Naive thymus-derived CD8-positive, alpha-beta T cell (primary cell): Measurements from ENCODE around the gene GPR153. TPM values are rescaled to one million over a fixed set of nuclear protein-coding genes. Genes with fewer than 3 reads are reported as not detected.

Experiments
- ATAC-seq, 2 donors: fragments of 150-1000 bp; cut with Tn5 transposase in 1 of 2; sonication (Bioruptor Pico), chemical (Tn5 transposase) in 1 of 2; 1 replicate in 1 of 2; 2 replicates in 1 of 2; pipeline ENCODE4 v1.10.0; 2021; ENCODE audit warnings: mild to moderate bottlenecking in 2 of 2, moderate library complexity in 2 of 2
- POLR2A ChIA-PET: fragments of 350-600 bp; sonication (Branson Sonifier 250); formaldehyde crosslinking; loops from one replicate; lab custom pipeline; 2021; ENCODE audit warnings: antibody characterized with exemption; lab: Charles Lee
- DNase-seq, 10 donors: peaks; one replicate each; pipeline versions ENCODE4 v3.0.0 to v3.0.0-alpha.2; 2020 to 2022
- H3K27ac Mint-ChIP-seq, 10 donors: one replicate each; pipeline ENCODE4 v1.8.0; 2020 to 2022; ENCODE audit warnings: mild to moderate bottlenecking in 10 of 10, mixed read lengths in 10 of 10, moderate library complexity in 4 of 10, inconsistent platforms in 1 of 10
- H3K27me3 Mint-ChIP-seq, 5 donors: one replicate each; pipeline ENCODE4 v1.8.0; 2021 to 2022; ENCODE audit warnings: mixed read lengths in 5 of 5
- H3K36me3 Mint-ChIP-seq, 3 donors: one replicate each; pipeline ENCODE4 v1.8.0; 2020 to 2022; ENCODE audit warnings: mixed read lengths in 3 of 3, mild to moderate bottlenecking in 2 of 3, inconsistent platforms in 1 of 3
- H3K4me1 Mint-ChIP-seq, 4 donors: one replicate each; pipeline ENCODE4 v1.8.0; 2021 to 2022; ENCODE audit warnings: mixed read lengths in 4 of 4
- H3K4me3 Mint-ChIP-seq, 10 donors: one replicate each; pipeline ENCODE4 v1.8.0; 2020 to 2022; ENCODE audit warnings: mild to moderate bottlenecking in 10 of 10, mixed read lengths in 10 of 10, moderate library complexity in 6 of 10, inconsistent platforms in 1 of 10
- H3K9me3 Mint-ChIP-seq, 9 donors: one replicate each; pipeline ENCODE4 v1.8.0; 2020 to 2022; ENCODE audit warnings: mixed read lengths in 9 of 9, mild to moderate bottlenecking in 3 of 9, inconsistent platforms in 1 of 9, moderate library complexity in 1 of 9
- polyA plus RNA-seq, 3 donors: library from polyadenylated mRNA; unstranded; fragments of 300-500 nt; fragmentation: Illumina TruSeq; gene quantifications; one replicate each; pipeline ENCODE4 v1.2.3, GENCODE V29; 2021
- total RNA-seq, 8 experiments: library from RNA in 2 of 8; stranded (reverse) in 2 of 8; gene quantifications; one replicate each; pipeline ENCODE4 v1.2.3 and lab custom pipeline; 2021 to 2026

Gene GPR153
- total and polyA plus RNA-seq, 5 experiments from 2014 or later, result 0.06 to 1.3 (median 0.56) TPM

DNA sequence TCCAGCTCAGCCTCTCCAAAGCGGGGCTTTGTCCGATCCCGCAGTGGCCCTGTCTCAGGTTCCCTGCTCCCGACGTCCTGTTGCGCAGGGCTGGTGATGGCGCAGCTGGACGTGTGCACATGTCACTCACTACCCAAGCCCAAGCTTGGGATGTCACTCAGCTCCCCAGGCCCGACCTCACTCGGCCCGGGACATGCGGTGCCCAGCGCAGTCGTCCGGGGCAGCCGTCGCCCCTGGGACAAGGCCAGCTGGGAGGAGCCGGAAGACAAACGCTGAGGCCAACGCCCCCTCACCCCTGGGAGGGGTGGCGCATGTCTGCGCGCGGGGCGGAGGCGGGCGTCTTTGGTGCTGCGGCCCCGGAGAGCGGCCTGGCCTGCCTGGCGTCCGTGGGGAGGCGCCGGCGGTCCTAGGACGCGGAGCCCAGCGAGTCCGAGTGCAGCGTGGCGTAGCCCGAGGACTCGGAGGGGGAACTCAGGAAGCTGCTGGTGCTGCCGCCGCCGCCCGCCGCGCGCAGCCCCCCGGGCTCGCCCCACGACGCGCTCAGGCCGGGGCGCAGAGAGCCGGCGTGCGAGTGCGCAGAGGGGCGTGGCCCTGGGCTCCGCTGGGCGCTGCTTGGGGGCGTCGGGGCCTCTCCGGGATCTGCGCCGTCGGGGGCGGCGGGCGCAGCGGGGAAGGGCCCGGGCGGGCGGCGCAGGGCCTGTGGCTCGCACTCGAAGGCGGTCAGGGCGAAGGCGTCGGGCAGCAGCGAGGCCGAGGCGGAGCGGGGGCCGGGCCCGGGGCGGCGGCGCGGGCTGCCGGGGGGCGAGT, 11.8 kb downstream of the GPR153 start:
- no peak for DNase-seq
- H3K4me3 Mint-ChIP-seq, result peak overlapping the region in 1 of 10 donors; percentile 22
- ATAC-seq, result no peak
- H3K36me3 Mint-ChIP-seq, result peaks cover 0 to 3% (median 2%) of the 10 kb centered on the region in 3 donors
- peaks cover 10 to 55% (median 24%) of the 10 kb centered on the region in 5 donors for H3K27me3 Mint-ChIP-seq
- H3K4me1 Mint-ChIP-seq, result peaks cover 3 to 13% (median 11%) of the 10 kb centered on the region in 4 donors
- no peaks in the 10 kb centered on the region for H3K9me3 Mint-ChIP-seq
- POLR2A ChIA-PET, result no interaction called here
- no peak overlapping the region for H3K27ac Mint-ChIP-seq

DNA sequence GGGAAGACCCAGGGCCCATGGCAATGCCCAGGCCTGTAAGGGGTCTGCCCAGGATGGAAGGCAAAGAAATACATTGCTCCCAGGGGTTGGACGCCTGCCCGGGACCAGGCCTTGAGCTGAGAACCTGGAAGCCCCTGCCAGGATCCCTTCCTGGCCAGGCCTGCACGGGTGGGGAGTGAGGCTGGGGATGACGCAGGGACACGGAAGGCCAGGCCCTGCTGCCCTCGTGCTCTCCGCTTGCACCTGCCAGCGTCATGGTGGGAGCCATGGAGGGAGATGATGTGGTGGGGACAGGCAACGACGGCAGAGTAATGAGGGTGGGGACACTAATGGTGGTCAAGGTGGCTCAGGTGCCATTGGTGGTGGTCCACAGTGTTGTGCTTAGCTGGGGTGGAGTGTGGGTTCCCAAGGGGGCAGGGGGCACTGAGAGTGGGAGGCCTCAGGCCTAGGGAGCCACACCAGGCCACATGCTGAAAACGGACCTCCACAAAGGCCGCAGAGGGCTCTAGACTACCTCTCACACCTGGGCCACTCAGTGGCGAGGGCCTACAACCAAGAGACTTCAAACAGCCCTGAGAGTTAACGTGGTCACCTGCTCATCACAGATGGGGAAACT, 12.6 kb downstream of the GPR153 start:
- peaks cover 0 to 3% (median 2%) of the 10 kb centered on the region in 3 donors for H3K36me3 Mint-ChIP-seq
- no peak for DNase-seq
- no peaks in the 10 kb centered on the region for H3K9me3 Mint-ChIP-seq
- H3K4me1 Mint-ChIP-seq, result peaks cover 3 to 13% (median 11%) of the 10 kb centered on the region in 4 donors
- ATAC-seq, result no peak
- peak overlapping the region in 4 of 10 donors; percentile 11 to 32 (median 20) for H3K4me3 Mint-ChIP-seq
- POLR2A ChIA-PET, result interaction anchor here (0.5 kb wide), 1 partner anchor 45 kb away, joined by 3 read pairs; no protein-coding TSS in a partner anchor
- H3K27ac Mint-ChIP-seq, result no peak overlapping the region
- H3K27me3 Mint-ChIP-seq, result peaks cover 10 to 64% (median 24%) of the 10 kb centered on the region in 5 donors

DNA sequence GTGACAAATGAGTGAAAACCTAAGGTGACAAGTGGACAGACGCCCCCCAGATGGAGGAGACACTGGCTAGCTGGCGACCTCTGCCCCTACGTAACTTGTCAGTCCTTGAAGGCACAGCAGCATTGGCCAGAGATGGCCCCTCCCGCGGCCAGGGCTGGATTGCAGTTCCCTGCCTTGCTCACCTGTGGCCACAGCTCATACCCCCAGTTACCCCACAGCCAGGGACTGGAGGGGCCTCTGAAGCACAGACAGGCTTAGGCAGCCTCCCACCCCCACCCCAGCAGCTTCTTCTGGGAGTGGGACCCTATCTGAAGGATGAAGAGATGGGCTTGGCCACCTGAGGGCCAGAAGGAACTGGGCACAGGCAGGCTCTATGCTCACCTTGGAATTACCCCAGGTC, 13.2 kb downstream of the GPR153 start:
- ATAC-seq (no peak), DNase-seq (no peak)
- peaks cover 3 to 13% (median 11%) of the 10 kb centered on the region in 4 donors for H3K4me1 Mint-ChIP-seq
- H3K27ac Mint-ChIP-seq, result no peak overlapping the region
- H3K27me3 Mint-ChIP-seq, result peaks cover 10 to 68% (median 24%) of the 10 kb centered on the region in 5 donors
- H3K4me3 Mint-ChIP-seq, result peak overlapping the region in 1 of 10 donors; percentile 45
- peaks cover 0 to 3% (median 2%) of the 10 kb centered on the region in 3 donors for H3K36me3 Mint-ChIP-seq
- H3K9me3 Mint-ChIP-seq, result no peaks in the 10 kb centered on the region
- POLR2A ChIA-PET, result interaction anchor here (0.5 kb wide), 1 partner anchor 45 kb away, joined by 3 read pairs; no protein-coding TSS in a partner anchor

DNA sequence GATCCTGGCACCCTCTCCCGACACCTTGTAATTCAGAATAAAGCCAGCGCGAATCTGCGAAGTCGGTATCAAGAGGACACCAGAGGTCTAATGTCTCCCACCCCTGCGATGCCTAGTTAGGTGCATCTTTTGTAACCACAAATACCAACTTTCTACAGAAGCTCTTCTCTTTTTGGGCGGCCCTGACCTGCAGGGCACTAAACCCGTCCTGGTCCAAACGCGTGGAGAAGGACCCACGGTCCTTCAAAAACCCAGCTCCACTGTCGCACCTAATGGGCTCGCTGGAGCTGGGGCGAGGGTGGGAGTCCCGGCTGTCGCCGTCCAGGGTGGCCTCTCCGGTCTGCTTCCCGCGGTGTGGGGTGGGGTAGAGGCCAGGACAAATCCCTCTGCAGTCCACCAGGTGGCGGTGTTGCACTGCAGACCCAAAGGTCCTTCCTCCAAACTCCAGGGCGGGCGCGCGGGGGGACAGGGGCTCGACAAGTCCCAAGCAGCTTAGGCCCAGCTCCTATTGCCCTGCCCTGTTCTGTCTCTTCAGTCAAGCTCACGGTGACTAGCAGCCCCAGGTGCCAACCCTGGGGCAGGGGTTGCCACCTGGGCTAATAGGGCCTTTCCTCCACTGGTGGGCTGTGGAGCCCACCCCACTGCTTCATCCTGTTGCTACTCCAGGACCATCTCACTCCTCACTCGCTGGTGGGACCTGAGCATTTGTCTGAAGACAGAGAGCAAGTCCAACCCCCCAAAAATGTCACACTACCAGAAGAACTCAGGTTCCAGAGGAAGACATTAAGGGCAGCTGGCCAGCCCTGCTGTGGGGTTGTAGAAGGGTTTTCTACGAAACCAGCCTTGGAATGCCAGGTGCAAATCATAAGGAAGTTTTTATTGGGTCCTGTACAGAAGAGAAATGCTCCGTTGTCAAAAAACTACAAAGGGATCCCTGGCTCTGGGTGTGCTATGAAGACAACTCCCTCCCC, 14.1 kb downstream of the GPR153 start:
- ATAC-seq, result peak; percentile 76 to 79
- Mint-ChIP-seq H3K27ac (peak overlapping the region in 1 of 10 donors; percentile 92), H3K9me3 (no peaks in the 10 kb centered on the region), H3K4me3 (peak overlapping the region in 8 of 10 donors; percentile 60 to 80 (median 70)), H3K4me1 (peaks cover 3 to 14% (median 12%) of the 10 kb centered on the region in 4 donors), H3K36me3 (peaks cover 0 to 3% (median 2%) of the 10 kb centered on the region in 3 donors), H3K27me3 (peaks cover 10 to 65% (median 24%) of the 10 kb centered on the region in 5 donors)
- POLR2A ChIA-PET, result interaction anchor here (0.8 to 1.0 kb wide), 2 partner anchors 14 to 147 kb away, joined by 3 to 4 read pairs; partner anchors contain the start of genes ACOT7 and GPR153
- DNase-seq, result peak; percentile 63 to 87 (median 78)

DNA sequence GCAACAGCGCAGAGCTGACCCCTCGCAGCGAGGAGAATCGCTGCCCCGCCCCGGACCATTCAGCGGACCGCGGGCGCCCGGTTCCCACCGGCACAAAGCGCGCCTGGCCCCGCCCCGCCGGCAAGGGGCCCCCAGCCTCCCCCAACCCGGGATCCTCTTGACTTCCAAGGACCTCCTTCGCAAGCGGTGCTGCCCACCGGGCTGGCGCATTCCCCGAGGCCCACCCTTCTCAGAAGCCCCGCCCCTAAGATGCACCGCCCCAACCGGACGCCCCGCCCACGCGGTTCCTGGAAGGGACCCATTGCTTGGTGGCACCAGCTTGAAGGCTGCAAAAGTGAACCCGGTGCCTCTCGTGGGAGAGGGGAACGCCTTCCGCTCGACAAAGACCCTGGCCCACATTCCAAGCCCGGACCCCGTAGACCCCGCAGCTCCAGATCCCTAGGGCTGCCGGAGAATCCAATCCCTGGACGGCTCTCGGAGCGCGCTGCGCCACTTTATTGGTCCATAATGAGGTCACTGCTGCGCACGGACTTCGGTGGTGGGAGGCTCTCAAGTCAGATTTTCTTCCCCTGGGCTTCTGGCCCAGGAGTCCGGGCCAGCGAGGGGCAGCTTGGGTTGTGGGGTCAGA, 14.9 kb downstream of the GPR153 start:
- ATAC-seq (no peak), DNase-seq (peak in 9 of 10 donors; percentile 15 to 75 (median 34))
- Mint-ChIP-seq H3K36me3 (peaks cover 0 to 4% (median 2%) of the 10 kb centered on the region in 3 donors), H3K4me3 (peak overlapping the region in 3 of 10 donors; percentile 20 to 74 (median 64)), H3K27ac (peak overlapping the region in 1 of 10 donors; percentile 92), H3K4me1 (peaks cover 9 to 21% (median 18%) of the 10 kb centered on the region in 4 donors), H3K27me3 (peaks cover 18 to 68% (median 29%) of the 10 kb centered on the region in 5 donors), H3K9me3 (peaks cover 0 to 3% (median 0%) of the 10 kb centered on the region in 9 donors)
- POLR2A ChIA-PET, result interaction anchor here (0.8 to 1.0 kb wide), 2 partner anchors 14 to 148 kb away, joined by 3 to 4 read pairs; partner anchors contain the start of genes ACOT7 and GPR153

DNA sequence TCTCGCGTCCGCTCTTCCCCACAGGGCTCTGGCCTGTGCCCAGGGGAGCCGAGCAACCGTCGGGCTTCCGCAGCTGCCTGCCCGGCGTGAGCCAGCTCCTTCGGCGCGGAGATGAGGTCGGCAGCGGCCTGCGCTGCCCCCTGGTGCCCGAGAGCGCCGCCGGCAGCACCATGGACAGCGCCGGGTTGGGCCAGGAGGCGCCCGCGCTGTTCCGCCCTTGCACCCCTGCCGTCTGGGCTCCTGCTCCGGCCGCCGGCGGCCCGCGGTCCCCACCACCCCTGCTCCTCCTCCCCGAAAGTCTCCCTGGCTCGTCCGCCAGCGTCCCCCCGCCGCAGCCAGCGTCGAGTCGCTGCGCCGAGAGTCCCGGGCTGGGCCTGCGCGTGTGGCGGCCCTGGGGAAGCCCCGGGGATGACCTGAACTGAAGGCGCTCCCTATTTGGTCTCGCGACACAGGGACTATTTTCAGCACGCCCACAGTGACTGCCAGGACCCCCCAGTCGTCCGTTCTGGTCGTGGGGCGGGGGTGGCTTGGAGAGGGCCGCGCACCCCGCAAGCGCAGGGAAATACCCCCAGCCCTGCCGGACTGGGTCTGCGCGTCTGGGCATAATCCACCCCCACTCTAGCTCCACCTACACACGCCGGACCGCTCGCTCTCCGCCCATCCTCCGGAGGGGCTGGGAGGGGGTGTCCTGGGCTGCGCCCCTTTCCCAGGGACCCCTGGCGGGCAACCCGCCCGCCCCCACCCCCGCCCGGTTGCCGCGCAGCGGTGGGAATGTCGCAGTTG, 15.6 kb downstream of the GPR153 start:
- H3K9me3 Mint-ChIP-seq, result peaks cover 0 to 3% (median 0%) of the 10 kb centered on the region in 9 donors
- ATAC-seq (peak; percentile 75 to 84), DNase-seq (peak; percentile 60 to 90 (median 76))
- peaks cover 0 to 4% (median 2%) of the 10 kb centered on the region in 3 donors for H3K36me3 Mint-ChIP-seq
- peaks cover 20 to 66% (median 29%) of the 10 kb centered on the region in 5 donors for H3K27me3 Mint-ChIP-seq
- POLR2A ChIA-PET, result interaction anchor here (1.0 kb wide), 1 partner anchor 149 kb away, joined by 3 read pairs; the partner anchor contains the start of gene ACOT7
- H3K4me1 Mint-ChIP-seq, result peaks cover 9 to 21% (median 18%) of the 10 kb centered on the region in 4 donors
- H3K27ac Mint-ChIP-seq, result no peak overlapping the region
- peak overlapping the region in 2 of 10 donors; percentile 7 to 64 for H3K4me3 Mint-ChIP-seq

DNA sequence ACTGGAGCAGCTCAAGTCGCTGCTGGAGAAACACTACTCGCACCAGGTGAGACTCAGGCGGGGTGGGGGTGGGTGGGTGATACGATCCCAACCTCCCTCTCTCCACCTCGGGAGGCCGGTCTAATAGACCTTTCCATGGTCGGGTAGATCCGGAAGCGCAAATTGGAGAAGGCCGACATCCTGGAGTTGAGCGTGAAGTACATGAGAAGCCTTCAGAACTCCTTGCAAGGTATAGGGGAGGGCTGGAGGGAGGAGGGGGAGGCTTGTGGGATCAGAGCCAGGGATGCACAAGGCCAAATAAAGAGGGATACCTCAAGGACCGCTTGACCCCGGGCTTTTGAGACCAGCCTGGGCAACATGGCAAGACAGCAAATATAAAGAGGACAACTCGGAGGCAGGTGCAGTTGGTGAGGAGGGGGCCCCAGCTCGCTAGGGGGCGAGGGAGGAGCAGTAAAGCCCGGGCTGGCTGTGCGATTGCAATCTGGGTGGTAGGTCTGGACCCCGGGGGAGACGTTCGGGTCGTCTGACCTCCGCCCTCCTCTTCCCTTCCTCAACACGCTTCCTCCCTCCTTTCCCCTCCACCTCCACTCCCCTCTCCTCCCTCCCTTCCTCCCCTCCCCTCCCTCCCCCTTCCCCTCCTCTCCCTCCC, 16.4 kb downstream of the GPR153 start:
- H3K27me3 Mint-ChIP-seq, result peaks cover 22 to 69% (median 32%) of the 10 kb centered on the region in 5 donors
- peak overlapping the region in 1 of 10 donors; percentile 29 for H3K27ac Mint-ChIP-seq
- DNase-seq, result no peak
- POLR2A ChIA-PET, result no interaction called here
- ATAC-seq, result no peak
- H3K9me3 Mint-ChIP-seq, result peaks cover 0 to 3% (median 0%) of the 10 kb centered on the region in 9 donors
- H3K4me1 Mint-ChIP-seq, result peaks cover 9 to 21% (median 18%) of the 10 kb centered on the region in 4 donors
- peaks cover 0 to 4% (median 2%) of the 10 kb centered on the region in 3 donors for H3K36me3 Mint-ChIP-seq
- peak overlapping the region in 1 of 10 donors; percentile 48 for H3K4me3 Mint-ChIP-seq

DNA sequence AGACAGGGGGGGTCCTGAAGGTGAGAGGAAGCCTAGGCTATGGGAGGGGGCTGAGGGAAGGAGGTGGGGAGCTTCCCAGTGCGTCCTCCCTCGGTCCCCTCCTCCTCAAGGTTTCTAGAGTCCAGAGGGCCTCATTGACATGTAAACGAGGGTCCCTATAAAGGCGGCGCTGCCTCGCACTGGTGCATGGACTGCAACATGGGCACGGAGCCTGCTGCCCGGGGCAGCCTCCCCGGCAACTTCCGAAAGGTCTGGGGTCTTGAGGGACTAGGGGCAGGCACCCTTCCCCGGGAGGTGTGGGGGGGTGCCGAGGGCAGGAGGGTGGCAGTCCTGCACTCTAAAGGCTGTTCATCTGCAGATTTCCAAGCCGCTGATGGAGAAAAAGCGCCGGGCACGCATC, 16.9 kb downstream of the GPR153 start, which contains the start of gene HES3:
Gene HES3 (plus strand): TSS at position 187 of the 400 bp plus-strand sequence. CDS start 187 bp downstream, at position 374.
- Mint-ChIP-seq H3K27me3 (peaks cover 24 to 74% (median 37%) of the 10 kb centered on the region in 5 donors), H3K4me1 (peaks cover 9 to 21% (median 18%) of the 10 kb centered on the region in 4 donors), H3K27ac (peak within 1 kb of the TSS in 1 of 10 donors; percentile 29), H3K9me3 (peaks cover 0 to 3% (median 0%) of the 10 kb centered on the region in 9 donors), H3K4me3 (peak within 1 kb of the TSS in 1 of 10 donors; percentile 48), H3K36me3 (peaks cover 0 to 4% (median 2%) of the 10 kb centered on the region in 3 donors)
- no peak for ATAC-seq
- POLR2A ChIA-PET, result no interaction called here
- no peak for DNase-seq

DNA sequence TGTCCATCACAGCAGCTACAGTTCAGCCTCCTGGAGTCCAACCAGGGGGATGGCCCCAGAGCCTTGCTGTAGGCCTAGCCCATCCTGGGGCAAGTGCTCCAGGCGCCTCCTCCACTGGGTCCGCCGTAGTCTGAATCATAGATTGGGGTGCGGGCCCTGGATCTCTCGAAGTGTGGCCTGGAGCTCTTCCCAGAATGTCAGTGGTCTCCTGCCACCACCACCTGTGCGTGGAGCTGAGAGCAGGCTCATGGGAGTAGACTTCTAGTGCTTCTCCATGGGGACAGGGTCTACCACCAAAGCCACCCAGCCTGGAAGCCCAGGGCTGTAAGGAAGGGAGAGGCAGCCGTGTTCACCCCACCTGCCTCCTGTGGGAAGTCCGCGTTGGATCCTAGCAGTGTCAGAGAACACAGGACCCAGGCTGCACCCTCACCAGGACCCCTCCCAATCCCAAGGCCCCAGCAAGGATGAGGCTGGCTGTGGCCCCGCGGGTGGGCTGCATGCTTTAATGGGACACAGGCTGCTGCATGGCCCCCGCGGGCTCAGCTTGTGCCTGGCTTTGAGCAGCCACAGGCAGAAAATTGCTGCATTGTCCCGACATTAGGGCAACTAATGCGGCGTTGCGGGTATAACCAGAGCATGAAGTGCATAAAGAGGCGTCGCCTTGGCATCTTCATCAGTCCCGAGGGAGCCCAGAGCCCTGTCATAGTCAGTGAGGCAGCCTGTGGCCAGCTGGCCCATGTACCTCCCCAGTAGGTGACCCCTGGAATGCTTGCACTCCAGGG, 17.7 kb downstream of the GPR153 start:
- peaks cover 0 to 4% (median 2%) of the 10 kb centered on the region in 3 donors for H3K36me3 Mint-ChIP-seq
- ATAC-seq, result no peak
- peaks cover 9 to 18% (median 16%) of the 10 kb centered on the region in 4 donors for H3K4me1 Mint-ChIP-seq
- no peak overlapping the region for H3K4me3 Mint-ChIP-seq
- H3K27ac Mint-ChIP-seq, result no peak overlapping the region
- POLR2A ChIA-PET, result no interaction called here
- peaks cover 26 to 74% (median 37%) of the 10 kb centered on the region in 5 donors for H3K27me3 Mint-ChIP-seq
- peaks cover 0 to 3% (median 0%) of the 10 kb centered on the region in 9 donors for H3K9me3 Mint-ChIP-seq
- DNase-seq, result no peak
